ENCODE results near the gene SUCLG1.
A peak's percentile ranks its signal among the peaks of the same experiment; 100 is the strongest.
"Not testable (repeated sequence)": the region's sequence is repeated elsewhere in the genome, so short reads cannot be mapped to it uniquely, and the experiment has no call there.

Gene SUCLG1

GRCh38 chr2:84459018-84459943 lies at the start of gene SUCLG1:
Gene SUCLG1 (minus strand): TSS chr2:84459280. CDS start chr2:84459269, 11 bp downstream.
- DNase-seq = peak; percentile 95

- DNase-seq = no peak
These were observed 39.2 kb upstream of the SUCLG1 start for GRCh38 chr2:84498150-84498799.

- no peak for DNase-seq
These were observed 38.2 kb upstream of the SUCLG1 start for GRCh38 chr2:84497285-84497684.

GRCh38 chr2:84496386-84496785 lies 37.3 kb upstream of the SUCLG1 start:
- DNase-seq = no peak

- DNase-seq = peak; percentile 80
These were observed 36.6 kb upstream of the SUCLG1 start for GRCh38 chr2:84495539-84496146.

GRCh38 chr2:84494070-84494469 lies 35.0 kb upstream of the SUCLG1 start:
- no peak for DNase-seq

GRCh38 chr2:84493514-84493913 lies 34.4 kb upstream of the SUCLG1 start:
- no peak for DNase-seq

GRCh38 chr2:84492571-84492970 lies 33.5 kb upstream of the SUCLG1 start:
- DNase-seq = peak; percentile 10

GRCh38 chr2:84491741-84492140 lies 32.7 kb upstream of the SUCLG1 start:
- DNase-seq = no peak

GRCh38 chr2:84491256-84491655 lies 32.2 kb upstream of the SUCLG1 start:
- no peak for DNase-seq

GRCh38 chr2:84487298-84487996 lies 28.4 kb upstream of the SUCLG1 start:
- DNase-seq = no peak

- no peak for DNase-seq
These were observed 27.5 kb upstream of the SUCLG1 start for GRCh38 chr2:84486441-84487115.

- DNase-seq = no peak
These were observed 24.2 kb upstream of the SUCLG1 start for GRCh38 chr2:84483320-84483719.

GRCh38 chr2:84482603-84483002 lies 23.5 kb upstream of the SUCLG1 start:
- DNase-seq = peak; percentile 21

GRCh38 chr2:84481702-84482101 lies 22.6 kb upstream of the SUCLG1 start:
- no peak for DNase-seq

GRCh38 chr2:84478867-84479266 lies 19.8 kb upstream of the SUCLG1 start:
- no peak for DNase-seq

- no peak for DNase-seq
These were observed 18.8 kb upstream of the SUCLG1 start for GRCh38 chr2:84477886-84478285.

GRCh38 chr2:84474176-84474575 lies 15.1 kb upstream of the SUCLG1 start:
- DNase-seq = no peak

GRCh38 chr2:84472856-84473565 lies 13.9 kb upstream of the SUCLG1 start:
- no peak for DNase-seq

GRCh38 chr2:84472423-84472822 lies 13.3 kb upstream of the SUCLG1 start:
- DNase-seq = not testable (repeated sequence)

GRCh38 chr2:84467389-84467788 lies 8.3 kb upstream of the SUCLG1 start:
- DNase-seq = no peak

GRCh38 chr2:84461310-84461709 lies 2.2 kb upstream of the SUCLG1 start:
- DNase-seq = no peak

All from hematopoietic multipotent progenitor cell treated with erythropoietin and hydrocortisone succinate and interleukin-3 and kit ligand, for 4 days (in vitro differentiated cells).